ENCODE data around the gene CASZ1.

GRCh38 chr1:10814976-10815857 is 18.8 kb upstream of the CASZ1 start:
- TF ChIP-seq CTCF (IDR thresholded peaks at IDR 0.05) (no peak), POLR2A (IDR thresholded peaks at IDR 0.05) (no peak), EP300 (IDR thresholded peaks at IDR 0.05) (no peak)
